Psoas muscle (tissue), 8 donors: Measurements from ENCODE around the gene C1QTNF6. TPM values are rescaled to one million over a fixed set of nuclear protein-coding genes. Genes with fewer than 3 reads are reported as not detected.

Source experiments
- ATAC-seq, 4 donors: fragments of 200-7000 bp; cut with Tn5 transposase; one replicate each; pipeline ENCODE4 v1.9.1; 2020; ENCODE audit warnings: moderate library complexity in 3 of 4, mild to moderate bottlenecking in 2 of 4
- DNase-seq, 2 donors: peaks; one replicate each; pipeline ENCODE4 v3.0.0-alpha.2; 2020
- H3K27ac ChIP-seq: fragments of 200-600 bp; one replicate; pipeline ENCODE4 v1.8.0; 2022
- H3K27me3 ChIP-seq, 3 donors: fragments of 200-600 bp in 1 of 3; one replicate each; pipeline versions ENCODE4 v1.6.1 to v1.8.0; 2013 to 2022; ENCODE audit warnings: low read length in 2 of 3, mild to moderate bottlenecking in 2 of 3, moderate library complexity in 1 of 3; ENCODE audit not compliant: insufficient read depth in 3 of 3
- H3K36me3 ChIP-seq, 2 donors: fragments of 200-600 bp in 1 of 2; one replicate each; pipeline versions ENCODE4 v1.6.1 to v1.8.0; 2013 to 2022; ENCODE audit warnings: low read depth in 1 of 2, mild to moderate bottlenecking in 1 of 2, moderate library complexity in 1 of 2; ENCODE audit not compliant: insufficient read depth in 1 of 2
- H3K4me1 ChIP-seq: fragments of 200-600 bp; one replicate; pipeline ENCODE4 v1.8.0; 2022
- H3K4me3 ChIP-seq: fragments of 200-600 bp; one replicate; pipeline ENCODE4 v1.8.0; 2022; ENCODE audit warnings: mild to moderate bottlenecking
- H3K9me3 ChIP-seq: fragments of 200-600 bp; one replicate; pipeline ENCODE4 v1.8.0; 2022
- CTCF ChIP-seq: fragments of 200-600 bp; IDR thresholded peaks from one replicate; pipeline ENCODE4 v1.8.0; 2022; ENCODE audit warnings: antibody characterized with exemption
- WGBS, 3 donors: extraction: QIAGEN DNeasy Blood & Tissue Kit; methylation state at CpG; one replicate each; pipeline versions ENCODE4 v1.1.6 to v1.1.7; 2013; 5-methylcytosine and 5-hydroxymethylcytosine counted together
- intact Hi-C, 2 donors: fragments of 100-400 bp; cut with DNase I; formaldehyde crosslinking; loops; one replicate each; pipeline versions ENCODE4 v1.11.0 to v1.14.2; 2022
- polyA plus RNA-seq, 3 donors: library from polyadenylated mRNA; stranded (reverse); fragments of 200-250 nt; gene quantifications; one replicate each; pipeline ENCODE4 v1.2.3, GENCODE V29; 2013
- total RNA-seq, 4 donors: library from RNA; stranded (reverse); fragmentation: NEBNext Ultra II Directional in 2 of 4; extraction: Animal tissue kit (Norgen Biotek cat#: 25700) in 2 of 4; gene quantifications; one replicate each; pipeline versions ENCODE4 v1.2.1 to v1.2.4, GENCODE V29; 2021 to 2023
- donor health status: healthy with polysubstance abuse.
- donor health status: DM: no; HTN: no; CAD: no; lungs with moderate emphysema.
- donor health status: Bipolar disorder and iron deficiency.
- donor health status: healthy.
- donor health status: DM: yes; HTN: yes; CAD: no.
- donor health status: DM: no; HTN: no; CAD: no.
- donor health status: DM: no; HTN: no; CAD: no.
- donor health status: DM: yes; HTN: yes; CAD: no.

The C1QTNF6 gene
- total and polyA plus RNA-seq, 7 donors, result 0.66 to 8.2 (median 1.0) TPM

- Histone ChIP-seq H3K4me1 (peaks cover 39% of the 10 kb centered on the region), H3K27ac (peak overlapping the region; percentile 73), H3K4me3 (peak overlapping the region; percentile 52), H3K36me3 (no peaks in the 10 kb centered on the region), H3K27me3 (no peaks in the 10 kb centered on the region), H3K9me3 (no peaks in the 10 kb centered on the region)
- DNase-seq (peak in 1 of 2 donors; percentile 34), ATAC-seq (no peak)
- intact Hi-C loops, result no loop called here
- 65 to 75% (median 68%) methylated on average over 4 of the region's 4 CpGs for WGBS, 3 donors
- no peak for TF ChIP-seq CTCF
Observed at GRCh38 chr22:37186997-37187522, 987 bp downstream of the C1QTNF6 start.

GRCh38 chr22:37186228-37186996 is 1.6 kb downstream of the C1QTNF6 start:
- peak; percentile 7 to 39 for DNase-seq
- no peaks in the 10 kb centered on the region for H3K9me3 ChIP-seq
- peak; percentile 55 to 67 (median 67) for ATAC-seq
- no peak overlapping the region for H3K4me3 ChIP-seq
- 69 to 75% (median 70%) methylated on average over 9 of the region's 9 CpGs for WGBS, 3 donors
- no peaks in the 10 kb centered on the region for H3K27me3 ChIP-seq
- intact Hi-C loops, result no loop called here
- no peaks in the 10 kb centered on the region for H3K36me3 ChIP-seq
- no peak for TF ChIP-seq CTCF
- no peak overlapping the region for H3K27ac ChIP-seq
- peaks cover 39% of the 10 kb centered on the region for H3K4me1 ChIP-seq

- H3K27me3 ChIP-seq, result no peaks in the 10 kb centered on the region
- TF ChIP-seq CTCF, result no peak
- DNase-seq, result peak; percentile 2 to 32
- H3K9me3 ChIP-seq, result no peaks in the 10 kb centered on the region
- H3K4me3 ChIP-seq, result no peak overlapping the region
- no peak overlapping the region for H3K27ac ChIP-seq
- 83 to 85% (median 84%) methylated on average over 13 of the region's 13 CpGs for WGBS, 3 donors
- H3K36me3 ChIP-seq, result no peaks in the 10 kb centered on the region
- intact Hi-C loops, result no loop called here
- no peak for ATAC-seq
- H3K4me1 ChIP-seq, result peaks cover 39% of the 10 kb centered on the region
Observed at GRCh38 chr22:37185646-37186227, 2.3 kb downstream of the C1QTNF6 start.

DNA sequence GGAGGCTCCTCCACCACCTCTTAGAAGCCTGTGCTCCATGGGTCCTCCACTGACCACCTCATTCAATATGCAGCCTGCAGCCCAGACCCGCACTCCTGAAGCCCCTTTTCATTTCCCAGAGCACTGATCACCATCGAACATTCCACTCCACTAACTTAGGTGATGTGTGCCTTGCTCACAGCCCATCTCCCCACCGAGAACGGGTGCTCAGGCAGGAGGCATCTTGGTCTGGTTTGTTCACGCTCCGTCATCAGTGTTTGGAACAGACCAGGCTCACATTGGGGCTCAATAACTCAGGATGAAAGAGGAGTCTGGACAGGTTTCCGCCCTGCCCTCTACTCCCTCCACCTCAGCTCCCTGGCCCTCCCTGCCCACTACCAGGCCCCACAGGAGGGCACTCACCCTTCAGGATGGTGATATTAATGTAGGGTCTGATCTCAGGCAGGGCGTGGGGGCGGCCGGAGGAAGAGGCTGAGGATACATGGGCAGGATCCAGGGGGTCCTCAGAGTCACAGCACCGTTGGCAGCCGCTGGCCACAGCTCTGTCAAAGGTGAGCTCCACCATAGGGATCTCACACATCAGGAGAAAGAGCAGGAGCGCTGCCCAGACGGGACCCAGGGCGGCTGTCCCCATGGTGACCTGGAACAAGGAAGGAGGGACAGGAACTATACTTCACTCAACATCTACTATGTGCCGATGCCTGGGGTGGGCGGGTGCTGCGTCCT is 3.1 kb downstream of the C1QTNF6 start:
- no peaks in the 10 kb centered on the region for H3K27me3 ChIP-seq
- no peak for TF ChIP-seq CTCF
- peaks cover 38% of the 10 kb centered on the region for H3K4me1 ChIP-seq
- H3K27ac ChIP-seq, result no peak overlapping the region
- ATAC-seq, result no peak
- WGBS, 3 donors, result 89 to 94% (median 94%) methylated on average over 18 of the region's 18 CpGs
- no peaks in the 10 kb centered on the region for H3K36me3 ChIP-seq
- intact Hi-C loops, result no loop called here
- H3K9me3 ChIP-seq, result no peaks in the 10 kb centered on the region
- no peak overlapping the region for H3K4me3 ChIP-seq
- peak; percentile 6 to 47 for DNase-seq
